GM12878 (cell line): ENCODE results near the gene KIF5A. TPM values are rescaled to one million over a fixed set of nuclear protein-coding genes. Genes with fewer than 3 reads are reported as not detected.

Experiments
- ATAC-seq: fragments of 200-7000 bp; cut with Tn5 transposase; 3 replicates; pipeline ENCODE4 v1.9.1; 2020; ENCODE audit warnings: mild to moderate bottlenecking, moderate library complexity
- BruUV-seq: library from RNA; stranded (reverse); fragments of 400-500 nt; replicated peaks from 2 replicates; lab custom pipeline; 2021; lab: Mats Ljungman, UMichigan
- CTCF ChIA-PET: fragments of 300-600 bp; sonication (Branson Sonifier 250); formaldehyde crosslinking; extraction: SDS; loops from one replicate; lab custom pipeline; 2021; ENCODE audit warnings: inconsistent platforms; lab: Yijun Ruan, JAX
- POLR2A ChIA-PET: fragments of 350-600 bp; formaldehyde crosslinking; extraction: SDS; loops from one replicate; lab custom pipeline; 2021; ENCODE audit warnings: inconsistent platforms; lab: Charles Lee
- RAD21 ChIA-PET: fragments of 300-600 bp; sonication (Branson Sonifier 250); formaldehyde crosslinking; loops from one replicate; lab custom pipeline; 2023; ENCODE audit warnings: antibody characterized with exemption; ENCODE audit not compliant: unreplicated experiment; lab: Charles Lee
- SMC1A ChIA-PET: fragments of 300-600 bp; sonication (Branson Sonifier 250); formaldehyde crosslinking; loops from one replicate; lab custom pipeline; 2023; ENCODE audit not compliant: unreplicated experiment, uncharacterized antibody; lab: Charles Lee
- DNase-seq: peaks from one replicate; pipeline ENCODE4 v3.0.0-alpha.2; 2011; ENCODE audit warnings: low read depth, low spot score
- FAIRE-seq: peaks from 3 replicates; lab custom pipeline; 2011; peaks lifted over from hg19 to GRCh38; lab: Jason Lieb, UNC
- H2AFZ ChIP-seq: 2 replicates; pipeline ENCODE4 v1.6.0; 2011; ENCODE audit warnings: low read depth, low read length, control low read depth; ENCODE audit not compliant: control insufficient read depth
- H3K27ac ChIP-seq: 2 replicates; pipeline ENCODE4 v1.5.1; 2011; ENCODE audit warnings: control low read depth; ENCODE audit not compliant: control insufficient read depth, insufficient read depth
- H3K27me3 ChIP-seq, 2 experiments: replicated peaks in 1 of 2; 2 replicates each; pipeline versions ENCODE4 v1.6.0 to v1.6.1; 2011; ENCODE audit warnings: low read length in 1 of 2; ENCODE audit not compliant: control insufficient read depth in 2 of 2, insufficient read depth in 2 of 2
- H3K36me3 ChIP-seq, 2 experiments: 2 replicates each; pipeline ENCODE4 v1.5.1; 2011; ENCODE audit warnings: low read length in 1 of 2; ENCODE audit not compliant: control insufficient read depth in 2 of 2, insufficient read depth in 2 of 2
- H3K4me1 ChIP-seq: 2 replicates; pipeline ENCODE4 v1.6.1; 2011; ENCODE audit warnings: mild to moderate bottlenecking, low read length, moderate library complexity, mixed read lengths; ENCODE audit not compliant: control insufficient read depth, insufficient read depth
- H3K4me2 ChIP-seq: 2 replicates; pipeline ENCODE4 v1.6.0; 2011; ENCODE audit warnings: control low read depth; ENCODE audit not compliant: control insufficient read depth, insufficient read depth
- H3K4me3 ChIP-seq: fragments of 200-600 bp; sonication (generic); 2 replicates; pipeline ENCODE4 v1.5.1; 2016
- H3K79me2 ChIP-seq: 2 replicates; pipeline ENCODE4 v1.6.0; 2011; ENCODE audit warnings: low read length; ENCODE audit not compliant: control insufficient read depth, insufficient read depth
- H3K9ac ChIP-seq: 2 replicates; pipeline ENCODE4 v1.8.0; 2011; ENCODE audit warnings: low read length, control low read depth, mixed read lengths; ENCODE audit not compliant: control insufficient read depth, insufficient read depth
- H3K9me3 ChIP-seq: replicated peaks from 3 replicates; pipeline ENCODE4 v1.5.1; 2011; ENCODE audit warnings: mild to moderate bottlenecking, low read length; ENCODE audit not compliant: control insufficient read depth, insufficient read depth
- H4K20me1 ChIP-seq: 2 replicates; pipeline ENCODE4 v1.6.0; 2011; ENCODE audit not compliant: control insufficient read depth, insufficient read depth
- CBX3 ChIP-seq: fragments of 200-600 bp; sonication (generic); IDR thresholded peaks from 2 replicates; pipeline ENCODE4 v1.6.1; 2016; ENCODE audit warnings: low read depth, borderline replicate concordance
- CHD1 ChIP-seq: IDR thresholded peaks from 2 replicates; pipeline ENCODE4 v1.6.1; 2012; ENCODE audit warnings: low read depth, low read length, improper control_type of control experiment
- EZH2 ChIP-seq: IDR thresholded peaks from 2 replicates; pipeline ENCODE4 v1.6.1; 2012; ENCODE audit warnings: low read depth, mild to moderate bottlenecking, control low read depth, inconsistent platforms, low read length, borderline replicate concordance; ENCODE audit not compliant: control insufficient read depth
- IKZF1 ChIP-seq: fragments of 450-650 bp; conservative IDR thresholded peaks from 2 replicates; pipeline ENCODE4 v1.6.1; 2017; ENCODE audit warnings: antibody characterized with exemption, mild to moderate bottlenecking
- NFYA ChIP-seq: IDR thresholded peaks from 2 replicates; pipeline ENCODE4 v1.6.1; 2011; ENCODE audit warnings: low read depth, mild to moderate bottlenecking, low read length, improper control_type of control experiment, borderline replicate concordance
- RFX5 ChIP-seq: IDR thresholded peaks from 2 replicates; pipeline ENCODE4 v1.6.1; 2011; ENCODE audit warnings: low read depth, low read length, improper control_type of control experiment
- SIX5 ChIP-seq: IDR thresholded peaks from 2 replicates; pipeline ENCODE4 v1.6.1; 2011; ENCODE audit warnings: mild to moderate bottlenecking, low read depth, low read length, moderate library complexity; ENCODE audit not compliant: severe bottlenecking
- SPI1 ChIP-seq: IDR thresholded peaks from 2 replicates; pipeline ENCODE4 v1.6.1; 2011; ENCODE audit warnings: low read depth, mild to moderate bottlenecking, low read length, moderate library complexity, borderline replicate concordance; ENCODE audit not compliant: insufficient read depth
- TCF12 ChIP-seq: IDR thresholded peaks from 2 replicates; pipeline ENCODE4 v1.6.1; 2011; ENCODE audit warnings: low read depth, mild to moderate bottlenecking, low read length
- ZNF622 ChIP-seq: fragments of 450-650 bp; IDR thresholded peaks from 2 replicates; pipeline ENCODE4 v1.6.1; 2017; ENCODE audit warnings: mild to moderate bottlenecking, inconsistent platforms
- ZZZ3 ChIP-seq: IDR thresholded peaks from 2 replicates; pipeline ENCODE4 v1.6.1; 2011; ENCODE audit warnings: low read depth; ENCODE audit not compliant: control insufficient read depth, insufficient read length
- WGBS: methylation state at CpG from one replicate; pipeline ENCODE4 v1.1.6; 2016; ENCODE audit warnings: low lambda C conversion rate; ENCODE audit not compliant: insufficient replicate concordance, insufficient coverage; ENCODE audit errors: missing lambda C conversion rate; 5-methylcytosine and 5-hydroxymethylcytosine counted together
- in situ Hi-C: fragments of 300-500 bp; cut with MboI; formaldehyde crosslinking; loops from 9 replicates; pipeline ENCODE4 v1.14.3; 2018; ENCODE audit warnings: mixed read lengths
- intact Hi-C: fragments of 100-400 bp; cut with micrococcal nuclease; formaldehyde crosslinking; loops from one replicate; pipeline ENCODE4 v1.14.2; 2022; ENCODE audit not compliant: unreplicated experiment
- polyA plus RNA-seq, 11 experiments: library from polyadenylated mRNA; depleted of rRNA in 4 of 11; unstranded in 6 of 11; stranded (reverse) in 5 of 11; fragments of >200 nt; fragmentation: Nextera tagmentation in 4 of 11; fragmentation: Illumina TruSeq in 1 of 11; extraction: Ambion mirVana in 4 of 11; extraction: Trizol in 1 of 11; gene quantifications; 1 replicate in 1 of 11; 2 replicates in 10 of 11; pipeline versions ENCODE4 v1.2.1 to v1.2.3, GENCODE V29; 2011 to 2016; ENCODE audit warnings: inconsistent platforms in 2 of 11, missing spikeins in 2 of 11, low read depth in 1 of 11
- total RNA-seq, 4 experiments: library from RNA; depleted of rRNA in 3 of 4; stranded (reverse); fragments of >200 nt in 3 of 4; fragmentation: Illumina TruSeq in 1 of 4; extraction: Trizol in 1 of 4; gene quantifications; 2 replicates each; pipeline versions ENCODE4 v1.2.1 to v1.2.3, GENCODE V29; 2013 to 2021
- TF ChIP-seq, protein P1 (sequence below): fragments of 450-650 bp; IDR thresholded peaks from 2 replicates; pipeline ENCODE4 v1.6.1; 2017; ENCODE audit warnings: low read depth, mild to moderate bottlenecking, moderate library complexity
- TF ChIP-seq, protein P2 (sequence below): fragments of 450-650 bp; IDR thresholded peaks from 2 replicates; pipeline ENCODE4 v1.6.1; 2017; ENCODE audit warnings: mild to moderate bottlenecking, moderate library complexity
- TF ChIP-seq, protein P3 (sequence below): fragments of 450-650 bp; IDR thresholded peaks from 2 replicates; pipeline ENCODE4 v1.6.1; 2017; ENCODE audit warnings: antibody characterized with exemption, mild to moderate bottlenecking, moderate library complexity

Gene KIF5A
- total and polyA plus RNA-seq, 10 of the 15 experiments (the other 5 are each of a cell fraction or from before 2014, with no cell fraction given) = 0.35 to 2.9 (median 0.97) TPM

DNA sequence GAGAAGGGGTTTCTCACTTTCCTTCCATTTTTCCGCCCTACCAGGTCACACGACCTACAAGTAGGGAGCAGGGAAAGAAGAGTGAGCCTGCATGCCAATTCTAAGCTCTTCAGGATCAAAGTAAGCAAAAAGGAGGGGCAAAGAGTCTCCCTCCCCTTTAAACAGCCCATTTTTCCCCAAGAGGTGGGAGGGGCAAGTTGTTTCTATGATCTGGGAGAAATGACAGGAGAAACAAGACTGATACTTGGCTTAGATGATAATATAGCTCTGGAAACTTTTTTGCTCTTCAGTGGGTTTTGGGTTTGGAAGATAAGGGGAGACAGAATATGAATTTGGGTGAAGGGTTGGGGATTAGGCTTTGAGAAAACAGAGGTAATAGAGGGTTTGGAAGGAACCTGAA, 56.6 kb downstream of the KIF5A start:
- H3K9me3 ChIP-seq = no peaks in the 10 kb centered on the region
- no TSS peak for BruUV-seq
- H3K79me2 ChIP-seq = no peaks in the 10 kb centered on the region
- no peak for FAIRE-seq
- in situ Hi-C loops (no loop called here), intact Hi-C loops (no loop called here)
- H4K20me1 ChIP-seq = no peaks in the 10 kb centered on the region
- H3K36me3 ChIP-seq = peaks cover 0 to 3% of the 10 kb centered on the region in 2 experiments; a peak in 2 of 4 replicates
- no peak for DNase-seq
- H3K27me3 ChIP-seq = no peaks in the 10 kb centered on the region
- H3K27ac ChIP-seq = no peak overlapping the region
- 56% methylated on average over 2 of the region's 2 CpGs for WGBS
- ChIA-PET RAD21 (interaction anchor here (1.6 kb wide), 1 partner anchor 8 kb away, joined by 3 read pairs; no protein-coding TSS in a partner anchor), POLR2A (interaction anchor here (1.1 to 1.5 kb wide), 2 partner anchors 13 to 15 kb away, joined by 3 to 4 read pairs; partner anchors contain the start of gene PIP4K2C), SMC1A (interaction anchor here (0.8 to 1.2 kb wide), 4 partner anchors 8 to 247 kb away, joined by 3 to 5 read pairs (median 4); no protein-coding TSS in a partner anchor), CTCF (interaction anchor here (1.1 to 2.0 kb wide), 5 partner anchors 13 to 138 kb away, joined by 3 to 8 read pairs (median 3); partner anchors contain the start of gene TSPAN31)
- no peak overlapping the region for H2AFZ ChIP-seq
- no peak overlapping the region for H3K9ac ChIP-seq
- peaks cover 4% of the 10 kb centered on the region; the same call in 1 of the 2 replicates for H3K4me1 ChIP-seq
- no peak for ATAC-seq
- no peak overlapping the region for H3K4me2 ChIP-seq
- H3K4me3 ChIP-seq = no peak overlapping the region
- TF ChIP-seq NFYA = no peak
- TF ChIP-seq CHD1 = no peak
- no peak for TF ChIP-seq RFX5
- TF ChIP-seq TCF12 = no peak
- no peak for TF ChIP-seq ZZZ3
- TF ChIP-seq, protein P1, sequence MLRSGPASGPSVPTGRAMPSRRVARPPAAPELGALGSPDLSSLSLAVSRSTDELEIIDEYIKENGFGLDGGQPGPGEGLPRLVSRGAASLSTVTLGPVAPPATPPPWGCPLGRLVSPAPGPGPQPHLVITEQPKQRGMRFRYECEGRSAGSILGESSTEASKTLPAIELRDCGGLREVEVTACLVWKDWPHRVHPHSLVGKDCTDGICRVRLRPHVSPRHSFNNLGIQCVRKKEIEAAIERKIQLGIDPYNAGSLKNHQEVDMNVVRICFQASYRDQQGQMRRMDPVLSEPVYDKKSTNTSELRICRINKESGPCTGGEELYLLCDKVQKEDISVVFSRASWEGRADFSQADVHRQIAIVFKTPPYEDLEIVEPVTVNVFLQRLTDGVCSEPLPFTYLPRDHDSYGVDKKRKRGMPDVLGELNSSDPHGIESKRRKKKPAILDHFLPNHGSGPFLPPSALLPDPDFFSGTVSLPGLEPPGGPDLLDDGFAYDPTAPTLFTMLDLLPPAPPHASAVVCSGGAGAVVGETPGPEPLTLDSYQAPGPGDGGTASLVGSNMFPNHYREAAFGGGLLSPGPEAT = no peak
- TF ChIP-seq, protein P2, sequence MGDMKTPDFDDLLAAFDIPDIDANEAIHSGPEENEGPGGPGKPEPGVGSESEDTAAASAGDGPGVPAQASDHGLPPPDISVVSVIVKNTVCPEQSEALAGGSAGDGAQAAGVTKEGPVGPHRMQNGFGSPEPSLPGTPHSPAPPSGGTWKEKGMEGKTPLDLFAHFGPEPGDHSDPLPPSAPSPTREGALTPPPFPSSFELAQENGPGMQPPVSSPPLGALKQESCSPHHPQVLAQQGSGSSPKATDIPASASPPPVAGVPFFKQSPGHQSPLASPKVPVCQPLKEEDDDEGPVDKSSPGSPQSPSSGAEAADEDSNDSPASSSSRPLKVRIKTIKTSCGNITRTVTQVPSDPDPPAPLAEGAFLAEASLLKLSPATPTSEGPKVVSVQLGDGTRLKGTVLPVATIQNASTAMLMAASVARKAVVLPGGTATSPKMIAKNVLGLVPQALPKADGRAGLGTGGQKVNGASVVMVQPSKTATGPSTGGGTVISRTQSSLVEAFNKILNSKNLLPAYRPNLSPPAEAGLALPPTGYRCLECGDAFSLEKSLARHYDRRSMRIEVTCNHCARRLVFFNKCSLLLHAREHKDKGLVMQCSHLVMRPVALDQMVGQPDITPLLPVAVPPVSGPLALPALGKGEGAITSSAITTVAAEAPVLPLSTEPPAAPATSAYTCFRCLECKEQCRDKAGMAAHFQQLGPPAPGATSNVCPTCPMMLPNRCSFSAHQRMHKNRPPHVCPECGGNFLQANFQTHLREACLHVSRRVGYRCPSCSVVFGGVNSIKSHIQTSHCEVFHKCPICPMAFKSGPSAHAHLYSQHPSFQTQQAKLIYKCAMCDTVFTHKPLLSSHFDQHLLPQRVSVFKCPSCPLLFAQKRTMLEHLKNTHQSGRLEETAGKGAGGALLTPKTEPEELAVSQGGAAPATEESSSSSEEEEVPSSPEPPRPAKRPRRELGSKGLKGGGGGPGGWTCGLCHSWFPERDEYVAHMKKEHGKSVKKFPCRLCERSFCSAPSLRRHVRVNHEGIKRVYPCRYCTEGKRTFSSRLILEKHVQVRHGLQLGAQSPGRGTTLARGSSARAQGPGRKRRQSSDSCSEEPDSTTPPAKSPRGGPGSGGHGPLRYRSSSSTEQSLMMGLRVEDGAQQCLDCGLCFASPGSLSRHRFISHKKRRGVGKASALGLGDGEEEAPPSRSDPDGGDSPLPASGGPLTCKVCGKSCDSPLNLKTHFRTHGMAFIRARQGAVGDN = no peak
- TF ChIP-seq, protein P3, sequence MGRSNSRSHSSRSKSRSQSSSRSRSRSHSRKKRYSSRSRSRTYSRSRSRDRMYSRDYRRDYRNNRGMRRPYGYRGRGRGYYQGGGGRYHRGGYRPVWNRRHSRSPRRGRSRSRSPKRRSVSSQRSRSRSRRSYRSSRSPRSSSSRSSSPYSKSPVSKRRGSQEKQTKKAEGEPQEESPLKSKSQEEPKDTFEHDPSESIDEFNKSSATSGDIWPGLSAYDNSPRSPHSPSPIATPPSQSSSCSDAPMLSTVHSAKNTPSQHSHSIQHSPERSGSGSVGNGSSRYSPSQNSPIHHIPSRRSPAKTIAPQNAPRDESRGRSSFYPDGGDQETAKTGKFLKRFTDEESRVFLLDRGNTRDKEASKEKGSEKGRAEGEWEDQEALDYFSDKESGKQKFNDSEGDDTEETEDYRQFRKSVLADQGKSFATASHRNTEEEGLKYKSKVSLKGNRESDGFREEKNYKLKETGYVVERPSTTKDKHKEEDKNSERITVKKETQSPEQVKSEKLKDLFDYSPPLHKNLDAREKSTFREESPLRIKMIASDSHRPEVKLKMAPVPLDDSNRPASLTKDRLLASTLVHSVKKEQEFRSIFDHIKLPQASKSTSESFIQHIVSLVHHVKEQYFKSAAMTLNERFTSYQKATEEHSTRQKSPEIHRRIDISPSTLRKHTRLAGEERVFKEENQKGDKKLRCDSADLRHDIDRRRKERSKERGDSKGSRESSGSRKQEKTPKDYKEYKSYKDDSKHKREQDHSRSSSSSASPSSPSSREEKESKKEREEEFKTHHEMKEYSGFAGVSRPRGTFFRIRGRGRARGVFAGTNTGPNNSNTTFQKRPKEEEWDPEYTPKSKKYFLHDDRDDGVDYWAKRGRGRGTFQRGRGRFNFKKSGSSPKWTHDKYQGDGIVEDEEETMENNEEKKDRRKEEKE = no peak
- TF ChIP-seq ZNF622 = no peak
- TF ChIP-seq IKZF1 = no peak
- TF ChIP-seq SPI1 = no peak
- no peak for TF ChIP-seq SIX5
- TF ChIP-seq EZH2 = no peak
- TF ChIP-seq CBX3 = no peak
